ENCODE results near the gene EHF.
A peak's percentile ranks its signal among the peaks of the same experiment; 100 is the strongest.

Gene EHF

DNA sequence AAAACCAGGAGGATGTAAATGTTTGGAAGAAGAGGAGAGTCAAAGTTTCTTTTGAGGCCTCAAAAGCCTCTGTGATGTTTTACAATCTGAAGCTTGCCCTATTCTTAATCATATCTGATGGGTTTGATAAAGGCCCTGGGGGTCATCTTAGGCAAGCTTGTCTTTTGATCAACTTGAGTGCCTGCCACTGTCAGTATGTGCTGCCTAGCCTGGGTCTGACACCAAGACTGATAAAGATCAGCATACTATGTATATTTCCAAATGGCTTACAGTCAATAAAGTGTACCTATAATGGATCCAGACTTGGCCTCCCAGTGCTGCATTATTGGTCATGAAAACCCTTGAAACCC lies 12.7 kb downstream of the EHF start:
- Histone ChIP-seq H3K27me3 (ENCODE audit: insufficient read depth, poor library complexity, severe bottlenecking) (no peaks in the 10 kb centered on the region), H3K4me1 (ENCODE audit: insufficient read depth, poor library complexity, severe bottlenecking) (peaks cover 65% of the 10 kb centered on the region), H3K4me3 (ENCODE audit: severe bottlenecking) (no peak overlapping the region), H3K36me3 (ENCODE audit: low read depth) (no peaks in the 10 kb centered on the region), H3K9me3 (ENCODE audit: severe bottlenecking) (no peaks in the 10 kb centered on the region), H3K27ac (ENCODE audit: poor library complexity, severe bottlenecking) (peak overlapping the region; percentile 73)
- no peak for DNase-seq (ENCODE audit: low spot score)
- TF ChIP-seq, protein P1, sequence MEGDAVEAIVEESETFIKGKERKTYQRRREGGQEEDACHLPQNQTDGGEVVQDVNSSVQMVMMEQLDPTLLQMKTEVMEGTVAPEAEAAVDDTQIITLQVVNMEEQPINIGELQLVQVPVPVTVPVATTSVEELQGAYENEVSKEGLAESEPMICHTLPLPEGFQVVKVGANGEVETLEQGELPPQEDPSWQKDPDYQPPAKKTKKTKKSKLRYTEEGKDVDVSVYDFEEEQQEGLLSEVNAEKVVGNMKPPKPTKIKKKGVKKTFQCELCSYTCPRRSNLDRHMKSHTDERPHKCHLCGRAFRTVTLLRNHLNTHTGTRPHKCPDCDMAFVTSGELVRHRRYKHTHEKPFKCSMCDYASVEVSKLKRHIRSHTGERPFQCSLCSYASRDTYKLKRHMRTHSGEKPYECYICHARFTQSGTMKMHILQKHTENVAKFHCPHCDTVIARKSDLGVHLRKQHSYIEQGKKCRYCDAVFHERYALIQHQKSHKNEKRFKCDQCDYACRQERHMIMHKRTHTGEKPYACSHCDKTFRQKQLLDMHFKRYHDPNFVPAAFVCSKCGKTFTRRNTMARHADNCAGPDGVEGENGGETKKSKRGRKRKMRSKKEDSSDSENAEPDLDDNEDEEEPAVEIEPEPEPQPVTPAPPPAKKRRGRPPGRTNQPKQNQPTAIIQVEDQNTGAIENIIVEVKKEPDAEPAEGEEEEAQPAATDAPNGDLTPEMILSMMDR (IDR thresholded peaks at IDR 0.05; ENCODE audit: poor library complexity, severe bottlenecking): no peak
- no peak for ATAC-seq (ENCODE audit: low read depth)

DNA sequence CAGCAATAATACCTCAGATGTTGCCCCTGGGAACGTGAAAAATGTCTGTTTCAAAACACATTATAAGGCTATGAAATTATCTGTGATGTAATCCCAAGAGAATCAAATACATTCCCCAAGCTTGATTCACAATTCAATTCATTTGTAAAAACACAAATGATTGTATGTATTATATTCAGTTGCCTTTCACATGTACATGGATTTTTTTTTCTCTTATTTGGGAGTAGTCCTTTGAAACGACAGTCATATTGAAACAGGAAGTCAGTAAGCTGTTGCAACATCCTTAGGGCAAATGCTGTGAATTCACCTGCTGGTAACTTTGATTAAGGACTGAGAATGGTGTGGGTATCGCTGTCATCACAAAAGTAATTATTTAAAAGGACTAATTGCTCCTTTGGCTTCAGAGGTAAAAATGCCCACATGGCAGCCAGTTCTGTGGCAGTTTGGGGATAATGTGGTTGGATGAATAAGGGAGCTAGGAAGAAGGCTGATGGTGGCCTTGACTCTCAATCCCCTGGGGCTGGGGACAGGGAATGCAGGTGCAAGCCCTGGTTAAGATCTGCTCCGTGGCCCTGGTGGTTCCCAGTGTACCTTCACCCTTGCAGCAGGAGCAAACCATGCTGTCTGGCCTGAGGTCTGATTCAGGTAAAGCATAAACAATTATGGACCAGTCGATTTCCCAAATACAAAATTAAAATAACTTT lies 13.2 kb downstream of the EHF start:
- H3K4me3 ChIP-seq (ENCODE audit: severe bottlenecking): no peak overlapping the region
- H3K27ac ChIP-seq (ENCODE audit: poor library complexity, severe bottlenecking): peak overlapping the region; percentile 73
- H3K27me3 ChIP-seq (ENCODE audit: insufficient read depth, poor library complexity, severe bottlenecking): no peaks in the 10 kb centered on the region
- DNase-seq (ENCODE audit: low spot score) (no peak), ATAC-seq (ENCODE audit: low read depth) (peak; percentile 62)
- no peaks in the 10 kb centered on the region for H3K36me3 ChIP-seq (ENCODE audit: low read depth)
- H3K4me1 ChIP-seq (ENCODE audit: insufficient read depth, poor library complexity, severe bottlenecking): peaks cover 69% of the 10 kb centered on the region
- H3K9me3 ChIP-seq (ENCODE audit: severe bottlenecking): no peaks in the 10 kb centered on the region
- TF ChIP-seq, protein P1 (IDR thresholded peaks at IDR 0.05; ENCODE audit: poor library complexity, severe bottlenecking): no peak

DNA sequence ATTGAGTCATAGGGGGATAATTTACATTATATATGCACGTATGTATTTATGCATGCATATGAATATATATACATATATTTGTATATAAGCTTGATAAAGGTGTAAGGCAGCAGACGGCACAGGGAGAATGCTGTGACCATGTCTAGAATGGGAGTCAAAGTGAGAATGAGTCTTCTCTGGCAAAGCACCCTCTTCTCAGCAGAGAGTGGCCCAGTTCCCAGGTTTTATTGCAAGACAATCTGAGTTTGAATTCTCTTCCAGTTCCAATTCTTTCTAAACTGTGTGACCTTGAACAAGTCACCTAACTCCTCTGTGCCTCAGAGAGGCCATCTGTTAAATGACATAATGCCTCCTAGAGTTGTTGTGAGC lies 13.8 kb downstream of the EHF start:
- Histone ChIP-seq H3K27ac (ENCODE audit: poor library complexity, severe bottlenecking) (peak overlapping the region; percentile 73), H3K9me3 (ENCODE audit: severe bottlenecking) (no peaks in the 10 kb centered on the region), H3K4me3 (ENCODE audit: severe bottlenecking) (no peak overlapping the region), H3K36me3 (ENCODE audit: low read depth) (no peaks in the 10 kb centered on the region), H3K27me3 (ENCODE audit: insufficient read depth, poor library complexity, severe bottlenecking) (no peaks in the 10 kb centered on the region), H3K4me1 (ENCODE audit: insufficient read depth, poor library complexity, severe bottlenecking) (peaks cover 74% of the 10 kb centered on the region)
- TF ChIP-seq, protein P1 (IDR thresholded peaks at IDR 0.05; ENCODE audit: poor library complexity, severe bottlenecking): no peak
- DNase-seq (ENCODE audit: low spot score): no peak
- ATAC-seq (ENCODE audit: low read depth): no peak

DNA sequence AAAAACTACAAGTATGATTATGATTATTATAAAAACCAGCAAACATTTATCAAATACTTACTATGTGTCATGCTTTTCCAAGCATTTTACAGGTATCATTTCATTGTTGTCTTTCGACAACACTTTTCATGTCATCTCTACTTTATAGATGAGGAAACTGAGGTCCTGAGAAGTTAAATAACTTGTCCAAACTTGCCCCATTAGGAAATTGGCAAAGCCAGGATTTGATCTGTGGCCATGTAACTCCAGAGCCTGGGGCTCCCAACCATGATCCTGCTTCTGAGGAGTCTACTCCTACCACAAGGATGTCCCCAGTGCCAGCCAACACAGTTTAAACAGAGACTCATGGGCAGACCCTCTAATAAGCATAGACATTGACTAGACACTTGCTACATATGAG lies 15.2 kb downstream of the EHF start:
- Histone ChIP-seq H3K36me3 (ENCODE audit: low read depth) (no peaks in the 10 kb centered on the region), H3K27me3 (ENCODE audit: insufficient read depth, poor library complexity, severe bottlenecking) (no peaks in the 10 kb centered on the region), H3K4me1 (ENCODE audit: insufficient read depth, poor library complexity, severe bottlenecking) (peaks cover 74% of the 10 kb centered on the region), H3K4me3 (ENCODE audit: severe bottlenecking) (no peak overlapping the region), H3K9me3 (ENCODE audit: severe bottlenecking) (no peaks in the 10 kb centered on the region), H3K27ac (ENCODE audit: poor library complexity, severe bottlenecking) (peak overlapping the region; percentile 73)
- DNase-seq (ENCODE audit: low spot score) (no peak), ATAC-seq (ENCODE audit: low read depth) (no peak)
- TF ChIP-seq, protein P1 (IDR thresholded peaks at IDR 0.05; ENCODE audit: poor library complexity, severe bottlenecking): no peak

DNA sequence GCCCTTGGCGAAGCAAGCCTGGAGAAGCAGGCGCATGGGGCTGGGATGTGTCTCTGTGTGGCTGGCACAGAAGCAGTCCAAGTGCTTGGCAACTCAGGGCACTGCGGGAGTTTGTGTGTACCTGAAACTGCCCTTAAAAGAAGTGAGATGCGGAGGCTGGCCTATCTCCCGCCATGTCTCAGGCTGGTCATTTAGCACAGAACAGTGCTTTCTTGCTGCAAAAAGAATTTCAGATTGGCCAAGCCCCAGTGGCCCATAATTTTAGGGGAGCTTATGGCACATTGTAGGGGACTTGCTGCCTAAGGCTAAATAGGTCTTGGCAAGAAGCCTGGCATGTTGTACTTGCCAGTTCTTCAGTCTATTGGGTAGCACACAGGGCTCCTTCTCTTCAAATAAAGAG lies 16.4 kb downstream of the EHF start:
- Histone ChIP-seq H3K4me1 (ENCODE audit: insufficient read depth, poor library complexity, severe bottlenecking) (peaks cover 74% of the 10 kb centered on the region), H3K9me3 (ENCODE audit: severe bottlenecking) (no peaks in the 10 kb centered on the region), H3K27ac (ENCODE audit: poor library complexity, severe bottlenecking) (peak overlapping the region; percentile 77), H3K27me3 (ENCODE audit: insufficient read depth, poor library complexity, severe bottlenecking) (no peaks in the 10 kb centered on the region), H3K4me3 (ENCODE audit: severe bottlenecking) (no peak overlapping the region), H3K36me3 (ENCODE audit: low read depth) (no peaks in the 10 kb centered on the region)
- TF ChIP-seq, protein P1 (IDR thresholded peaks at IDR 0.05; ENCODE audit: poor library complexity, severe bottlenecking): no peak
- DNase-seq (ENCODE audit: low spot score): no peak
- ATAC-seq (ENCODE audit: low read depth): no peak
